ENCODE results near the gene FBXO3. TPM values are rescaled to one million over a fixed set of nuclear protein-coding genes. Genes with fewer than 3 reads are reported as not detected.
"Not testable (repeated sequence)": the region's sequence is repeated elsewhere in the genome, so short reads cannot be mapped to it uniquely, and the experiment has no call there.

The FBXO3 gene
- total RNA-seq, 1 experiment from 2014 or later: 25.5 TPM

GRCh38 chr11:33707831-33708230 lies 66.5 kb downstream of the FBXO3 start:
- in situ Hi-C loops (cut with HindIII; ENCODE audit: low sequenced_read_pairs); DNase-seq (ENCODE audit: low spot score): not testable (repeated sequence)

GRCh38 chr11:33706966-33707365 lies 67.4 kb downstream of the FBXO3 start:
- DNase-seq (ENCODE audit: low spot score): no peak
- in situ Hi-C loops (cut with HindIII; ENCODE audit: low sequenced_read_pairs): no loop called here

DNA sequence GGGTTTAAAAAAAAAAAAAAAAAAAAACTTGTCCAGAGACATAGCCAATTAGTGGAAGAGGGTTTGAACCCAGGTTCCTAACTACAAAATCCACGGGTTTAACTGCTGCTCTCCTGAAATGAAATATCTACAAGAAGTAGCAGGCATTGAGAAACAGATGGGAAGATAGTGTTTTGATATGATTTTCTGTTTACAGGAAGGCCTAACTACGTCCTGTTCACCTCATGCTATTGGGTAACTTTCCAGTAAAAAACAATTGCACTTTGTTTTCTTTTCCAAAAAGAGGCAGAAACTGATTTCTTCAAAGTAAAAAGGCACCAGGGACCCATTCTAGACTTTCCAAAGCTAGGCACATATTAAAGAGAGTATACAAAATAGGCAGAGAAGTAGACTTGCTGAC lies 67.8 kb downstream of the FBXO3 start:
- DNase-seq (ENCODE audit: low spot score): no peak
- in situ Hi-C loops (cut with HindIII; ENCODE audit: low sequenced_read_pairs): no loop called here

DNA sequence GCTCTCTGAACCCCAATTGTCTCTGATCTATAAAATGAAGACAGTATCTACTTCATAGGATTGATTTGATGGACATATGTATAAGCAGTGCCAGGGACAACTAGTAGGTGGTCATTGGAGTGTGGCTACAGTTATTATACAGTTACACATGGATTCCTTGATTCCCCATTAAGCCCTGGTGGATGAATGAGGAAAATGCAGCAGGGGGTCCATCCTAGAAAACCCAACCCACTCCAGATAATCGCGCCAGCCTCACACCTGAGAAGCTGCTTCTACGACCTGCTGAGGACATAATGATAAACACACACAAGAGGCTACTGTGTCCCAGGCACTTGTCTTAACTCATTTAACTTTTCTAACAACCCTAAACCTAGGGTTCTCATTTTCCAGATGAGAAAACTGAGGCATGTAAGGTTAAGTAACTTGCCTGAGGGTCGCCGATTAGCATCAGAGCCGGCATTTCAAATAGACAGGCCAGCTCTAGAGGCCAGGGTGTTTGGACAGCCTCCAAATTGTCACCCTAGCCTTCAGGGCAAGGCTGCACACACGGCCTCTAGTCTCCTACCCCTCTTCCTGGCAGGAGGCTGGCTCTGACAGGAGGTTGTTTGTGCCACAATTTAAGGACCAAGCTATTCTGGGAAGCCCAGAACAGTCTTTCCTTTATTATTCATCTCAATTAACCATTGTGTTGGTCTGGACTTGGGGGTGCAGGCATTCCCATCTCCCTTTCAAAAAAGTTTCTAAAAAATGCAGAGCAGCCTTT lies 69.9 kb downstream of the FBXO3 start:
- no peak for DNase-seq (ENCODE audit: low spot score)
- in situ Hi-C loops (cut with HindIII; ENCODE audit: low sequenced_read_pairs): no loop called here

DNA sequence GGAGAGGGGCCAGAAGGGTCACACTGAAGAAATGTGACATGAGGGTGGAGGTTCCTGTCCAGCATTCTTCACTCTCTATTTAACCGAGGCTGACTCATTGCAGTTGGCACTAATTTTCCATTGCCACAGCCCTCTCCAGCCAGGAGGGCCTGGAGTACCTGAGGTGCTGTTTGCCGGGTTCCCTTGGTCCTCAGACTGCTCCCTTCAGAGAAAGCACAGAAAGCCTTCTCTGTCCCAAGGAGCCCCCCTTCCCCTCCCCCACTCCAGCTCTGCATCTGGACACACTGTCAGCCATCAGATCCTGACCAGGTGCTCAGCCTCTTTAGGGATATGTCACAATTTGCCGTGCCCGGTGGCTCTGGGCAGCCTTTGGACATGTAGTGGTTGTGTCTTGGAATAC lies 70.5 kb downstream of the FBXO3 start:
- in situ Hi-C loops (cut with HindIII; ENCODE audit: low sequenced_read_pairs): no loop called here
- no peak for DNase-seq (ENCODE audit: low spot score)

- DNase-seq (ENCODE audit: low spot score): no peak
- in situ Hi-C loops (cut with HindIII; ENCODE audit: low sequenced_read_pairs): no loop called here
Observed at GRCh38 chr11:33703234-33703633, 71.1 kb downstream of the FBXO3 start.

DNA sequence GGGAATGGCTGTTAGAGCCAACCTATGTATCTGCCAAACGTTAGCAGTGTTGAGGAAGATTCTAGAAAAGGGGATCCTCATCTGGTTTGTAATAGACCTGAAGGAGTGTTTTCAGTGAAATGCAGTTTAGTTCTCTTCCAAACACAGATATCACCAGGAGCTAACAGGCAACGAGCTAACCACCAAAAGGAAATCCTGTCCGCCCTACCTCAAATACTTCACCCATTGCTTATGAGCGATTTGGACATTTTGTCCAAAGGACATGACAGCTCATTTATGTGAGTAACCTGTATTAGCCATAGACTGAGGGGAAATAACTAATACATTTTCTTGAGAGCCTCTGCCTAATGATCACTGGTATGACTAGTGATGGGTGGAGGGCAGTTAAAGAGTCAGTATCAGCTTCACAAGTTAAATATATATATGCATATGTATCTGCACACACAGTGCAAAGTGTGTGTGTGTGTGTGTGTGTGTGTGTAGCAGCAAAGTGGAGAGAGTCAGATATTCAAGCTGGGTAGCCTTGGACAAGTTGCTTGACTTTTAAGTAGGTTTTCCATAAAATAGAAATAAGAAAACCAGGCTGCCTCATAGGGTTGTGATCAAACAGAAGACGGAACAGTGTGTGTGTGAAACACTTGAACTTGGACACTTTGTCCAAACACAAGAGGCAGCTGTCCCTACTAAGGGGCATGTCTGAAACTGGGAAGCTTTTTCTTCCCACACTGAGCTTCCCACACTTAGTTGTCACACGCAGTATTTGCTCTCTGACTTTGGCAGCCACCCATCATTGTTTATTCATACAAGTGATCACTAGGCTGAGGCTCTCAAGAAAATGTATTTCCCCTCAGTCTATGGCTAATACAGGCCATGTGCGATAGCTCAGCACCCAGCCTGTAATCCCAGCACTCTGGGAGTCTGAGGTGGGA lies 72.8 kb downstream of the FBXO3 start:
- in situ Hi-C loops (cut with HindIII; ENCODE audit: low sequenced_read_pairs): no loop called here
- DNase-seq (ENCODE audit: low spot score): no peak

- DNase-seq (ENCODE audit: low spot score): peak; percentile 79
- in situ Hi-C loops (cut with HindIII; ENCODE audit: low sequenced_read_pairs): no loop called here
Observed at GRCh38 chr11:33700502-33701271, 73.6 kb downstream of the FBXO3 start, which contains the start of gene C11orf91. Gene C11orf91 (minus strand): TSS chr11:33700826. CDS start chr11:33700740, 86 bp downstream.

- in situ Hi-C loops (cut with HindIII; ENCODE audit: low sequenced_read_pairs): no loop called here
- no peak for DNase-seq (ENCODE audit: low spot score)
Observed at GRCh38 chr11:33700063-33700501, 74.2 kb downstream of the FBXO3 start.

DNA sequence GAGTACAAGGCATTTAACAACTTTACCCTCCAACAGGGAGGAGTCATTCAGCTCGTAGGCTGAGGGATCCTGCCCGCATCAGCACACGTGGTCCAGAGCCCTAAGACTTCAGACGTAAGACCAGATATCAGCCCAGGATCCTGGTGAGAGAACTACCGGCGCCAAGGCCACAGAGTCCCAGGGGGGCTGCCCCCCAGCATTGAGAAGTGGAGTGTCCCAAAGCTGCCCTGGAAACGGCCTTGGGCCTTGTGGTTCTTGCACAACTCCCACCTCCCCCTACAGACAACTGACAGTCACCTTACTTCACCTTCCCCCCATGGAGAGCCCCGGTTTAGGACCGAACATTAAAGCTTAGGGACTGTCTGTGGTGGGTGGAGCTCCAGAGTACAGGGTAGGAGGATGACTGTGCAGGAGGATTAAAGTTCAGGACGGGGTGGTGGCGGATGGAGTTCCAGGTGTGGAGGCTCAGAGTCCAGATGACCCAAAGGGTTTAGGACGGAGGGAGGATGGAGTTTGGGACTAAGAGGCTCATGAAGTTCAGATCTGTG lies 74.7 kb downstream of the FBXO3 start:
- in situ Hi-C loops (cut with HindIII; ENCODE audit: low sequenced_read_pairs): no loop called here
- no peak for DNase-seq (ENCODE audit: low spot score)

GRCh38 chr11:33698921-33699320 lies 75.4 kb downstream of the FBXO3 start:
- no peak for DNase-seq (ENCODE audit: low spot score)
- in situ Hi-C loops (cut with HindIII; ENCODE audit: low sequenced_read_pairs): no loop called here

GRCh38 chr11:33697997-33698396 lies 76.3 kb downstream of the FBXO3 start:
- in situ Hi-C loops (cut with HindIII; ENCODE audit: low sequenced_read_pairs): no loop called here
- no peak for DNase-seq (ENCODE audit: low spot score)

GRCh38 chr11:33696931-33697638 lies 77.2 kb downstream of the FBXO3 start:
- in situ Hi-C loops (cut with HindIII; ENCODE audit: low sequenced_read_pairs): no loop called here

DNA sequence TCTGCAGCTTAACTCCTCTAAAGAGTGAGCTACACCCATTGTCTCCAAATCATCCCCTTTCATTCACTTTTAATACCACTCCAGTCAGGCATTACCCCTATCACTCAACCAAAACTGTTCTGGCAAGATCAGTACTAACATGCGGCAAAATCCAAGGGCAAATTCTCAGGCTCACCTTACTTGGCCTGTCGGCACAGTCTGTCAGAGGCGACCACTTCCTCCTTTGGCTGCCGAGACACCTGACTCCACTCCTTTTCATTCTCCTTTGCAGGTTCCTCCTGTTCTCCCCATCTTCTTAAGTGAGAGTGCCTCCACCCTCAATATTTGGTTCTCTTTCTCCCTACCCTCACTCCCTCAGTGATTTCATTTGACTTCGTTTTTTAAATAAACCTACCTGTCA lies 77.9 kb downstream of the FBXO3 start:
- in situ Hi-C loops (cut with HindIII; ENCODE audit: low sequenced_read_pairs): no loop called here
- no peak for DNase-seq (ENCODE audit: low spot score)

More at GRCh38 chr11:33696931-33697638, 77.2 kb downstream of the FBXO3 start:
- DNase-seq (ENCODE audit: low spot score): no peak

GRCh38 chr11:33695051-33695566 lies 79.2 kb downstream of the FBXO3 start:
- in situ Hi-C loops (cut with HindIII; ENCODE audit: low sequenced_read_pairs): no loop called here
- DNase-seq (ENCODE audit: low spot score): no peak

DNA sequence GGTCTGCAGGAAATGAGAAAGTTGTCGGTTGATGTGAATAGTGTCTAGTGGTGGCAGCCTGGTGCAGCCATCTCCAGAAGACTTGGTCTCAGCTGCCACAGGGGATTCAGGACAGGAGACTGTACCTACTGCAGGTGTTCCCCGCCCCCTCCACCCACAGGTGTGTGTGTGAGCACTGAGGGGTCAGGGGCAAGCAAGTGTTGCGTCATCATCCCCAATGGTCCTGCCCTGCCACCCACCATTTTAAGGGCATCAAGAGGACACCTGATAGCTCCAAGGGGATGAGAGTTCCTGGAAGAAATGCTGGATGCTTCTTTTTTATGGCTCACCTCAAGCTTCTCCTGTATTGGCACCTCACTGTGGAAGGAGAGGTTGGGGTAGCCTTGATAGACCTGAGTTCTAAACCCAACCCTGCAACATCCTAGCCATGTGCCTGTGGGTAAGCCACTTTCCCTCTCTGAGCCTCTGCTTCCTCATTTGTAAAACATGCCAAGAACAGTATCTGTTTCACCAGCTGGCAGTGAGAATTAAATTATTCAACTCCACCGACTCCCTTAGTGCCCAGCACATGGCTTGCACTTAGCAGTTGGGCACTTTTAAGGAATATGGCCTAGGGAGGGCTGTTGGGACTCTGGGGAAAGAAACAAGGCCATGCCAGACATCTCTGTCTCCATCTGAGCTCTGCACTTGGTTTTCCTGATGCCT lies 79.8 kb downstream of the FBXO3 start:
- in situ Hi-C loops (cut with HindIII; ENCODE audit: low sequenced_read_pairs): no loop called here
- no peak for DNase-seq (ENCODE audit: low spot score)

GRCh38 chr11:33692541-33692940 lies 81.8 kb downstream of the FBXO3 start:
- in situ Hi-C loops (cut with HindIII; ENCODE audit: low sequenced_read_pairs): no loop called here
- DNase-seq (ENCODE audit: low spot score): no peak

GRCh38 chr11:33692013-33692504 lies 82.3 kb downstream of the FBXO3 start:
- peak; percentile 55 for DNase-seq (ENCODE audit: low spot score)
- in situ Hi-C loops (cut with HindIII; ENCODE audit: low sequenced_read_pairs): no loop called here
